Neural crest cell (in vitro differentiated cells): ENCODE measurements around the gene GPR35. TPM values are rescaled to one million over a fixed set of nuclear protein-coding genes. Genes with fewer than 3 reads are reported as not detected.

Experiments
- DNase-seq: peaks from one replicate; pipeline ENCODE4 v3.0.0; 2021; ENCODE audit warnings: low read depth, mixed read lengths, low spot score
- H3K27ac Mint-ChIP-seq: one replicate; pipeline ENCODE4 v1.8.0; 2021; ENCODE audit warnings: mild to moderate bottlenecking, mixed read lengths; ENCODE audit not compliant: unreplicated experiment
- H3K27me3 Mint-ChIP-seq: 2 replicates; pipeline ENCODE4 v1.8.0; 2021; ENCODE audit warnings: low read depth, mild to moderate bottlenecking, mixed read lengths
- H3K36me3 Mint-ChIP-seq: 2 replicates; pipeline ENCODE4 v1.8.0; 2021; ENCODE audit warnings: low read depth, mild to moderate bottlenecking, mixed read lengths
- H3K4me1 Mint-ChIP-seq: 2 replicates; pipeline ENCODE4 v1.8.0; 2021; ENCODE audit warnings: mixed read lengths
- H3K4me3 Mint-ChIP-seq: one replicate; pipeline ENCODE4 v1.8.0; 2021; ENCODE audit warnings: mild to moderate bottlenecking, mixed read lengths
- H3K9me3 Mint-ChIP-seq: 2 replicates; pipeline ENCODE4 v1.8.0; 2021; ENCODE audit warnings: mixed read lengths
- total RNA-seq: library from RNA; stranded (reverse); gene quantifications from 2 replicates; pipeline ENCODE4 v1.2.1, GENCODE V29; 2021
- TF ChIP-seq, protein P1 (sequence below): fragments of 200-600 bp; sonication (generic); conservative IDR thresholded peaks from 2 replicates; pipeline ENCODE4 v1.5.0; 2021; ENCODE audit warnings: antibody characterized with exemption, mild to moderate bottlenecking

Gene GPR35
- total RNA-seq, 1 donor from 2014 or later = 1.7 TPM

DNA sequence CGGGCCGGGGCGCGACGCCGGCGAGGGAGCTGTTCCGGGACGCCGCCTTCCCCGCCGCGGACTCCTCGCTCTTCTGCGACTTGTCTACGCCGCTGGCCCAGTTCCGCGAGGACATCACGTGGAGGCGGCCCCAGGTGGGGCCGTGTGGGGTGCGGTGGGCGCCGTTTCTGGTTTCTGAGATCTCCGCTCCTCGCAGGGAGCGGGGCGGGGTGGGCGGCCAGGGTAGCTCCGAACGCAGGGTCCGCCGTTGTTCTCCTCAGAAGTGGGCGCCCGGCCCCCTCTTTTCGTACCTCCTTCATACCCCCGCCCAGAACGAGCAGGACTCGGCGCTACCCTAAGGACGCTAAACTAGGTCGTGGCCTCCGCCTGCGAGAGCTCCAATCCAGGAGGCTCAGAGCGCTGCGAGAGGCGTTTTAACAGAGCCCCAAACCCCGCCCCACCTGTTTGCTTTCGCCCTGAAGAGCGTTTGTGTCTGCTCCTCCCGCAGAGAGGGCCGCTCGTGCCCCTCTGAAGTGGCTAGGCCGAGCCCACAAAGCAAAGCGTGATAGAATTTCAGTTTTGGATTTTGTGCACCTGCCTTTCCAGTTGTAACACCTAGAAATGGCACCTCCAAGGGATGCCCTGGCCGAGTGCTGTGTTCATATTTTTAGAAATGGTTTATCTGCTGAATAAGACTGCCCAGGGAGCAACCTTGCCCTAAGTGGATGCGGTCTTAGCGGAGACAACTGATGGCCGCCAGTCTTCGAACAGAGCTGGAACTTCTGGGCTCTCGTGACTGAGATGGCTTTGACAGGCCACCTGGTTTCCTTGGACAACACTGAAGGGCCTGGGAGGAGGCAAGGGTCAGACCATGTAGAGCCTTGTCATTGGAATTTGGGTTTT lies 38.1 kb upstream of the GPR35 start:
- H3K9me3 Mint-ChIP-seq = no peaks in the 10 kb centered on the region
- DNase-seq = no peak
- peaks cover 42% of the 10 kb centered on the region for H3K4me1 Mint-ChIP-seq
- peaks cover 3% of the 10 kb centered on the region for H3K36me3 Mint-ChIP-seq
- no peaks in the 10 kb centered on the region for H3K27me3 Mint-ChIP-seq
- peak overlapping the region; percentile 81 for H3K27ac Mint-ChIP-seq
- TF ChIP-seq, protein P1, sequence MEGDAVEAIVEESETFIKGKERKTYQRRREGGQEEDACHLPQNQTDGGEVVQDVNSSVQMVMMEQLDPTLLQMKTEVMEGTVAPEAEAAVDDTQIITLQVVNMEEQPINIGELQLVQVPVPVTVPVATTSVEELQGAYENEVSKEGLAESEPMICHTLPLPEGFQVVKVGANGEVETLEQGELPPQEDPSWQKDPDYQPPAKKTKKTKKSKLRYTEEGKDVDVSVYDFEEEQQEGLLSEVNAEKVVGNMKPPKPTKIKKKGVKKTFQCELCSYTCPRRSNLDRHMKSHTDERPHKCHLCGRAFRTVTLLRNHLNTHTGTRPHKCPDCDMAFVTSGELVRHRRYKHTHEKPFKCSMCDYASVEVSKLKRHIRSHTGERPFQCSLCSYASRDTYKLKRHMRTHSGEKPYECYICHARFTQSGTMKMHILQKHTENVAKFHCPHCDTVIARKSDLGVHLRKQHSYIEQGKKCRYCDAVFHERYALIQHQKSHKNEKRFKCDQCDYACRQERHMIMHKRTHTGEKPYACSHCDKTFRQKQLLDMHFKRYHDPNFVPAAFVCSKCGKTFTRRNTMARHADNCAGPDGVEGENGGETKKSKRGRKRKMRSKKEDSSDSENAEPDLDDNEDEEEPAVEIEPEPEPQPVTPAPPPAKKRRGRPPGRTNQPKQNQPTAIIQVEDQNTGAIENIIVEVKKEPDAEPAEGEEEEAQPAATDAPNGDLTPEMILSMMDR = peak; percentile 23
- peak overlapping the region; percentile 96 for H3K4me3 Mint-ChIP-seq

DNA sequence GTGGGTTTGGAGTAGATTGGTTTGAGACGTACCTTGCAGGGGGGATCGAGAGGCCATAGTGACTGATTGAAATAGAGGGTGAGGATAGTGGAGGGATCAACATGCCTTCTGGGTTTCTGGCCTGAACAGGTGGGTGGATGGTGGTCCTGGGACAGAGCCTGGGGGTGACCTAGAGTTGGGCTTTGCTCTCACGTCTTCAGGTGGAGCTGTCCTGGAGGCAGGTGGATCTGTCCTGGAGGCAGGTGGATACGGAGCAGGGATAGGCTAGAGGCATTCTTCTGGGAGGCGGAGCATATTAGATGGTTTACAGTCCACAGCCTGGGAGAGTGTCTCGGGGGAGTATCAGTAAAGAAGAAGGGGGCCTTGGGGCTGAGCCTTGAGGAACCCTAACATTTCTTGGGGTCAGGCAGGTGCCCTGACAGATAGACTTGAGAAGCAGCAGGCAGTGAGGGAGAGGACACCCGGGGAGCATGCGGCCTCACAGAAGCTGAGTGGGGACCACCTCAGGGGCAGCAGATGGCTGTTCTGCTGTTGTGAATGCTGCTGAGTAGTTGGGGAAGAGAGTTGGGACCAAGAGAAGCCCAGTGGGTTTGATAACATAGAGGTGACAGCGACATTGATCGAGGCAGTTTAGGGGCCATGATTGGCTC lies 37.1 kb upstream of the GPR35 start:
- Mint-ChIP-seq H3K27ac (peak overlapping the region; percentile 69), H3K36me3 (no peaks in the 10 kb centered on the region), H3K4me1 (peaks cover 35% of the 10 kb centered on the region), H3K27me3 (no peaks in the 10 kb centered on the region), H3K9me3 (no peaks in the 10 kb centered on the region), H3K4me3 (peak overlapping the region; percentile 96)
- TF ChIP-seq, protein P1 = no peak
- DNase-seq = no peak

DNA sequence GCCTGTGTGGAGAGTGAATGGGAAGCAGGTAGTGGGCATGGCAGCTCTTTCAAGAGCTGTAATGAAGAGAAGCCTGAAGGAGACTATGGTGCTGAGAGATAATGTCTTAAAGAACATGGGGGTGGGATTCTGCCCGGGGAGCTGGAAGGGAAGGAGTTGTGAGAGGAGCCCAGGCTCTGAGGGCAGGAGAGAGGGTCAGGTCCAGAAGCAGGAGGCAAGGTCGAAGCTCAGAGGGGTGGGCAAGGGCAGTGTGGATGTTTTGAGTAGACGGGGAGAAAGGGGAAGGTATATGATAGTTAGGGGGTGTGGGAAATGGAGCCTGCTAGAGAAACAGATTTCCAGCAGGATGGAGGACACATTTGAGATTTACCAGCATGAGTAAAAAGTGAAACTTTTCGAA lies 36.6 kb upstream of the GPR35 start:
- Mint-ChIP-seq H3K27ac (no peak overlapping the region), H3K9me3 (no peaks in the 10 kb centered on the region), H3K36me3 (no peaks in the 10 kb centered on the region)

DNA sequence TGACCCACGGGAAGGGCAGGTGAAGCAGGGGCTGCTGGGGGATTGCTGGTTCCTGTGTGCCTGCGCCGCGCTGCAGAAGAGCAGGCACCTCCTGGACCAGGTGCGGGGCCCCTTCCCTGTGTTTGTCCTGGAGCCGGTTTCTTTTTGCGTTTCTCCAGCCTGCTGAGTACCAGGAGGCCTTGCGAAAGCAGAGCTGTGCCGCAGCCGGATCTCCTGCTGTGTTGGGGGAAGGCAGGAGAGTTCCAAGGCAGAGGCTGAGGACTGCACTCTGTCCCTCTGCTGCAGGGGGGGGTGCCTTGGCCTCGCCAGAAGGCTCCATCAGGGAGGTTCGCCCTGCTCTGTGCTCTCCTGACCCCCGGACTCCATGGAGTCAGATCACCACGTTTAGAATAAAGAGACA lies 35.9 kb upstream of the GPR35 start:
- peak overlapping the region; percentile 27 for H3K27ac Mint-ChIP-seq
- TF ChIP-seq, protein P1 = no peak
- no peaks in the 10 kb centered on the region for H3K9me3 Mint-ChIP-seq
- peaks cover 34% of the 10 kb centered on the region for H3K4me1 Mint-ChIP-seq
- DNase-seq = no peak
- H3K36me3 Mint-ChIP-seq = no peaks in the 10 kb centered on the region
- no peaks in the 10 kb centered on the region for H3K27me3 Mint-ChIP-seq
- no peak overlapping the region for H3K4me3 Mint-ChIP-seq

More for the DNA sequence above, 36.6 kb upstream of the GPR35 start:
- TF ChIP-seq, protein P1 = no peak
- H3K27me3 Mint-ChIP-seq = no peaks in the 10 kb centered on the region
- peak overlapping the region; percentile 96 for H3K4me3 Mint-ChIP-seq
- DNase-seq = no peak
- H3K4me1 Mint-ChIP-seq = peaks cover 35% of the 10 kb centered on the region

DNA sequence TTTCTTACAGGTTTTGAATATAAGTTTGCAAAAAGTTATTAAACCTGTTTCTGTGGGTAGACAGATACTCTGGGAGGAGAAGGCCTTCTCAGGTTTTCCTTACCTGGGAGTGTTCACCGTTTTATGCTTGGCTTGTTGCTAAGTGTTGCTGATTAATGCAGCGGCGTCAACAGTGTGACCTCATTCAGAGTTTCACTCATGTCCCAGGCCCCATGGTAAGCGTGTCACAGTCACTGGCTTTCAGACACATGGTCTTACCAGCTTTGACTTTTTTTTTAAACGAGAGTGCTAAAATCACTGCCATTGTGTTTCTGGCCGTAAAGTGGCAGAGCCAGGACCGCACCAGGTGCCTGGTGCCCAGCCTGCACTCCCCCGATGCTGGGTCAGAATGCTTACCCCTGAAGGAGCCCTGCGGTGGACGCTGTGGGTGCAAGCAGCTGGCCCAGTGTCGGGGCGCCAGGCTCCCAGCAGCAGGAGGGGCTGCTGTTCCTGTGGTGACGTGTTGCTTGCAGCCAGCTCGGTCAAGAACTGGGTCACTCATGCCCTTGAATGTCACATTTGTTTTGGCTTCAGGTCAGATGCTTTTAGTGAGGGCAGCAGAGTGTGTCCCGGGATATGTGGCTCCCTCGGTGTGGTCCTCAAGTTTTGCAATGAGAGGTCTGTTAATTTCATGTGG lies 35.3 kb upstream of the GPR35 start:
- Mint-ChIP-seq H3K27ac (no peak overlapping the region), H3K4me1 (peaks cover 28% of the 10 kb centered on the region), H3K27me3 (no peaks in the 10 kb centered on the region), H3K36me3 (no peaks in the 10 kb centered on the region), H3K9me3 (no peaks in the 10 kb centered on the region), H3K4me3 (no peak overlapping the region)
- TF ChIP-seq, protein P1 = no peak
- DNase-seq = no peak
